ENCODE data around the gene AMBRA1.

AMBRA1 gene

GRCh38 chr11:46426233-46426991 lies 167.4 kb downstream of the AMBRA1 start:
- no peak for DNase-seq

- no peak for DNase-seq
Observed at GRCh38 chr11:46422588-46422987, 171.2 kb downstream of the AMBRA1 start.

- no peak for DNase-seq
Observed at GRCh38 chr11:46421257-46421880, 172.5 kb downstream of the AMBRA1 start.

- no peak for DNase-seq
Observed at GRCh38 chr11:46420513-46420912, 173.3 kb downstream of the AMBRA1 start.

GRCh38 chr11:46418751-46419150 lies 175.1 kb downstream of the AMBRA1 start:
- DNase-seq = no peak

- DNase-seq = no peak
Observed at GRCh38 chr11:46417711-46418110, 176.1 kb downstream of the AMBRA1 start.

GRCh38 chr11:46414879-46415278 lies 178.9 kb downstream of the AMBRA1 start:
- no peak for DNase-seq

GRCh38 chr11:46414466-46414796 lies 179.4 kb downstream of the AMBRA1 start:
- no peak for DNase-seq

- no peak for DNase-seq
Observed at GRCh38 chr11:46413760-46414465, 179.9 kb downstream of the AMBRA1 start.

GRCh38 chr11:46410021-46410420 lies 183.8 kb downstream of the AMBRA1 start:
- no peak for DNase-seq

GRCh38 chr11:46408407-46408986 lies 185.3 kb downstream of the AMBRA1 start:
- DNase-seq = no peak

- no peak for DNase-seq
Observed at GRCh38 chr11:46407635-46408034, 186.2 kb downstream of the AMBRA1 start.

GRCh38 chr11:46404476-46405017 lies 189.3 kb downstream of the AMBRA1 start:
- DNase-seq = no peak

- no peak for DNase-seq
Observed at GRCh38 chr11:46402957-46403902, 190.6 kb downstream of the AMBRA1 start.

GRCh38 chr11:46397526-46397925 lies 196.3 kb downstream of the AMBRA1 start:
- DNase-seq = no peak

GRCh38 chr11:46393759-46394158 lies 200.1 kb downstream of the AMBRA1 start:
- DNase-seq = no peak

- no peak for DNase-seq
Observed at GRCh38 chr11:46393231-46393616, 200.6 kb downstream of the AMBRA1 start.

- DNase-seq = peak; percentile 58
Observed at GRCh38 chr11:46392421-46393230, 201.2 kb downstream of the AMBRA1 start.

- no peak for DNase-seq
Observed at GRCh38 chr11:46391578-46392420, 202.0 kb downstream of the AMBRA1 start, which contains the start of gene CHRM4. Gene CHRM4 (minus strand): TSS chr11:46391776. CDS start chr11:46386557, 5,219 bp downstream.

- no peak for DNase-seq
Observed at GRCh38 chr11:46391186-46391577, 202.6 kb downstream of the AMBRA1 start.

Data from activated CD4-positive, alpha-beta T cell treated with anti-CD3 and anti-CD28 coated beads, Interleukin-2, amount 50 U/mL, for 4 hours (primary cell).